ENCODE data around the gene ISG15. TPM values are rescaled to one million over a fixed set of nuclear protein-coding genes. Genes with fewer than 3 reads are reported as not detected.

The ISG15 gene
- total and polyA plus RNA-seq, 10 donors = 23.3 to 230 (median 58.8) TPM

DNA sequence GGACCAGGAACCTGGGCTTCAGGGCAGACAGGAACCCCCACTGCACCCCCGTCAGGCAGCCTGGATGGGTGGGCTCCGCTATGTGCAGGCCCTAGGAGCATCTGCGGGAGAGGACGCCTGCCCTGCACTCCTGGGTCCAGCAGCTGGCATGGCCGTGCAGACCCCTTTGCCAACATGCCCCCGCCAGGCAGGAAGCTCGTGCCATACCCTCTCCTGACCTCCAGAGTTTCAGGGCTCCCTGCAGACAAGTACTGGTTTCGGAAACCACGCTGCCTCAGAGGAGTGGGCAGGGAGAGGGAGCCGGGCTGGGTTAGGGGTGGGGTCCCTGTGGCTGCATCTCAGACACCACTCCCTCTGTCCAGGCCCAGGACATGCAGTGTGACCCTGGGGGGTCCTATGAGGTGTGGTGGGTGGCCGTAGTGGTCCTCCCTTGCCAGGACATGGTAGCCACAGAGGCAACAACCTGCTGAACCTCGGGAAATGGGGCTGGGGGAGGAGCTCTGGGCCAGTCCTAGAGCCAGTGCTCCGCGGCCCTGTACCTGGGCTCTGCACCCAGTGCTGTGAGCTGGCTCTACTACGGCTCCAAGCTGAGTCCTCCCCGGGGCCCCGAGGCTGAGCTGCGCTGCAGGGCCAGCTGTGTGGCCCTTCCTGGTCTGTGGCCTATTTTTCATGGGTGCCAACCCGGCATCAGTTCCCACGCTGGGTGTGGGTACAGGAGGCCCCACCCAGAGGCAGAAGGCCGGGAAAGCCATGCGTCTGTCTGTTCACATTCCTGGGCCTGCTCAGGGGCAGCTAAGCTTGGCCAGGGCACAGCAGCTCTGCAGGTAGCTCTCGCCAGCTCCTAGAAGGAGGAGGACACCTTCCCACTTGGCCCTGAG is 45.6 kb upstream of the ISG15 start:
- DNase-seq = no peak
- WGBS, 5 donors = 66 to 74% (median 74%) methylated on average over 9 to 23 of the region's 23 CpGs
- no peak overlapping the region for H3K27ac ChIP-seq
- intact Hi-C loops (cut with DNase I; ENCODE audit: low total_unique reads) = no loop called here
- H3K9me3 ChIP-seq = no peaks in the 10 kb centered on the region
- H3K27me3 ChIP-seq (replicated peaks in 1 of 7) = peaks cover 10 to 70% (median 26%) of the 10 kb centered on the region in 7 donors
- H3K36me3 ChIP-seq = peaks cover 0 to 22% (median 6%) of the 10 kb centered on the region in 6 donors
- TF ChIP-seq CTCF (IDR thresholded peaks at IDR 0.05 in 8 of 11, conservative IDR thresholded peaks at IDR 0.05 in 3 of 11) (no peak), POLR2AphosphoS5 (IDR thresholded peaks at IDR 0.05) (no peak), POLR2A (IDR thresholded peaks at IDR 0.05) (no peak)
- H3K4me3 ChIP-seq = peak overlapping the region in 4 of 8 donors; percentile 57 to 78 (median 62)
- peaks cover 8 to 31% (median 20%) of the 10 kb centered on the region in 6 donors for H3K4me1 ChIP-seq

GRCh38 chr1:969260-969855 is 43.9 kb upstream of the ISG15 start:
- H3K9me3 ChIP-seq = no peaks in the 10 kb centered on the region
- peaks cover 0 to 6% (median 0%) of the 10 kb centered on the region in 6 donors for H3K36me3 ChIP-seq
- TF ChIP-seq POLR2AphosphoS5 (IDR thresholded peaks at IDR 0.05) (no peak), CTCF (IDR thresholded peaks at IDR 0.05 in 8 of 11, conservative IDR thresholded peaks at IDR 0.05 in 3 of 11) (no peak), POLR2A (IDR thresholded peaks at IDR 0.05) (no peak)
- DNase-seq = no peak
- peaks cover 8 to 26% (median 20%) of the 10 kb centered on the region in 6 donors for H3K4me1 ChIP-seq
- H3K4me3 ChIP-seq = no peak overlapping the region
- intact Hi-C loops (cut with DNase I; ENCODE audit: low total_unique reads) = no loop called here
- peaks cover 10 to 87% (median 42%) of the 10 kb centered on the region in 7 donors for H3K27me3 ChIP-seq (replicated peaks in 1 of 7)
- 80 to 90% (median 82%) methylated on average over 15 of the region's 15 CpGs for WGBS, 5 donors
- no peak overlapping the region for H3K27ac ChIP-seq

- Histone ChIP-seq H3K27me3 (replicated peaks in 1 of 7) (peaks cover 10 to 97% (median 52%) of the 10 kb centered on the region in 7 donors), H3K9me3 (no peaks in the 10 kb centered on the region), H3K36me3 (peaks cover 0 to under 1% (median 0%) of the 10 kb centered on the region in 6 donors), H3K4me1 (peaks cover 8 to 29% (median 20%) of the 10 kb centered on the region in 6 donors), H3K27ac (no peak overlapping the region), H3K4me3 (no peak overlapping the region)
- DNase-seq = peak; percentile 61
- TF ChIP-seq POLR2AphosphoS5 (IDR thresholded peaks at IDR 0.05) (no peak), CTCF (IDR thresholded peaks at IDR 0.05 in 8 of 11, conservative IDR thresholded peaks at IDR 0.05 in 3 of 11) (no peak), POLR2A (IDR thresholded peaks at IDR 0.05) (no peak)
- intact Hi-C loops (cut with DNase I; ENCODE audit: low total_unique reads) = no loop called here
- WGBS, 5 donors = 22 to 53% (median 26%) methylated on average over 9 to 33 of the region's 33 CpGs
Observed at GRCh38 chr1:970242-970972, 42.9 kb upstream of the ISG15 start.
